Measurements from ENCODE around the gene COTL1. TPM values are rescaled to one million over a fixed set of nuclear protein-coding genes. Genes with fewer than 3 reads are reported as not detected.

Gene COTL1
- total and polyA plus RNA-seq, 4 experiments from 2014 or later = 181 to 683 (median 387) TPM

GRCh38 chr16:84596801-84597527, 20.9 kb downstream of the COTL1 start:
- peaks cover 97% of the 10 kb centered on the region for H3K4me1 ChIP-seq (ENCODE audit: insufficient read depth, low read length)
- no peak for DNase-seq
- ChIA-PET POLR2A (ENCODE audit: partially characterized antibody) (interaction anchor here (0.9 to 16.3 kb wide), 12 partner anchors 8 to 91 kb away, joined by 3 to 530 read pairs (median 8); partner anchors contain the start of gene COTL1), CTCF (ENCODE audit: partially characterized antibody) (interaction anchor here (0.6 to 4.9 kb wide), 13 partner anchors 9 to 129 kb away, joined by 3 to 45 read pairs (median 4); partner anchors contain the start of genes COTL1 and MEAK7)
- intact Hi-C loops (cut with micrococcal nuclease) = no loop called here
- peak overlapping the region; percentile 95 to 99 (median 98) for H3K27ac Mint-ChIP-seq
- no peaks in the 10 kb centered on the region for H3K27me3 Mint-ChIP-seq
- peak overlapping the region; percentile 5 to 28 for H3K4me3 ChIP-seq (ENCODE audit: low read length in 2 of 2)
- H3K36me3 Mint-ChIP-seq = peaks cover 22 to 47% of the 10 kb centered on the region in 2 donors
- peak overlapping the region; percentile 81 for H3K27ac ChIP-seq (ENCODE audit: low read depth, low read length)
- no peaks in the 10 kb centered on the region for H3K9me3 ChIP-seq (ENCODE audit: control insufficient read depth in 1 of 2, low read length in 2 of 2)
- no peaks in the 10 kb centered on the region for H3K36me3 ChIP-seq (ENCODE audit: insufficient read depth, low read length)
- no peaks in the 10 kb centered on the region for H3K27me3 ChIP-seq (ENCODE audit: insufficient read depth, low read length)
- peaks cover 72 to 99% (median 85%) of the 10 kb centered on the region in 4 donors for H3K4me1 Mint-ChIP-seq
- H3K4me3 Mint-ChIP-seq = peak overlapping the region; percentile 70 to 93 (median 85)
- peaks cover 0 to 2% (median 0%) of the 10 kb centered on the region in 8 donors for H3K9me3 Mint-ChIP-seq

GRCh38 chr16:84596161-84596560, 21.7 kb downstream of the COTL1 start:
- no peaks in the 10 kb centered on the region for H3K9me3 ChIP-seq (ENCODE audit: control insufficient read depth in 1 of 2, low read length in 2 of 2)
- H3K4me3 Mint-ChIP-seq = peak overlapping the region; percentile 69 to 93 (median 88)
- DNase-seq = no peak
- H3K27me3 Mint-ChIP-seq = no peaks in the 10 kb centered on the region
- H3K27ac Mint-ChIP-seq = peak overlapping the region; percentile 95 to 99 (median 98)
- no peaks in the 10 kb centered on the region for H3K36me3 ChIP-seq (ENCODE audit: insufficient read depth, low read length)
- ChIA-PET CTCF (ENCODE audit: partially characterized antibody) (interaction anchor here (4.9 kb wide), 1 partner anchor 18 kb away, joined by 45 read pairs; no protein-coding TSS in a partner anchor), POLR2A (ENCODE audit: partially characterized antibody) (interaction anchor here (1.7 to 16.3 kb wide), 7 partner anchors 11 to 90 kb away, joined by 5 to 530 read pairs (median 58); partner anchors contain the start of gene COTL1)
- peak overlapping the region; percentile 81 for H3K27ac ChIP-seq (ENCODE audit: low read depth, low read length)
- H3K27me3 ChIP-seq (ENCODE audit: insufficient read depth, low read length) = no peaks in the 10 kb centered on the region
- intact Hi-C loops (cut with micrococcal nuclease) = no loop called here
- H3K9me3 Mint-ChIP-seq = peaks cover 0 to 2% (median 0%) of the 10 kb centered on the region in 8 donors
- H3K4me1 ChIP-seq (ENCODE audit: insufficient read depth, low read length) = peaks cover 91% of the 10 kb centered on the region
- H3K36me3 Mint-ChIP-seq = peaks cover 24 to 50% of the 10 kb centered on the region in 2 donors
- peaks cover 67 to 94% (median 81%) of the 10 kb centered on the region in 4 donors for H3K4me1 Mint-ChIP-seq
- H3K4me3 ChIP-seq (ENCODE audit: low read length in 2 of 2) = no peak overlapping the region

- Histone ChIP-seq H3K27ac (ENCODE audit: low read depth, low read length) (peak overlapping the region; percentile 81), H3K4me3 (ENCODE audit: low read length in 2 of 2) (peak overlapping the region; percentile 62 to 64), H3K27me3 (ENCODE audit: insufficient read depth, low read length) (no peaks in the 10 kb centered on the region), H3K36me3 (ENCODE audit: insufficient read depth, low read length) (peaks cover 3% of the 10 kb centered on the region), H3K9me3 (ENCODE audit: control insufficient read depth in 1 of 2, low read length in 2 of 2) (no peaks in the 10 kb centered on the region), H3K4me1 (ENCODE audit: insufficient read depth, low read length) (peaks cover 80% of the 10 kb centered on the region)
- ChIA-PET POLR2A (ENCODE audit: partially characterized antibody) (interaction anchor here (1.5 to 16.3 kb wide), 12 partner anchors 9 to 89 kb away, joined by 6 to 530 read pairs (median 16); partner anchors contain the start of gene COTL1), CTCF (ENCODE audit: partially characterized antibody) (interaction anchor here (1.2 to 1.9 kb wide), 8 partner anchors 11 to 134 kb away, joined by 3 to 8 read pairs (median 5); no protein-coding TSS in a partner anchor)
- Mint-ChIP-seq H3K27me3 (no peaks in the 10 kb centered on the region), H3K4me1 (peaks cover 57 to 83% (median 74%) of the 10 kb centered on the region in 4 donors), H3K9me3 (peaks cover 0 to 2% (median 0%) of the 10 kb centered on the region in 8 donors), H3K27ac (peak overlapping the region; percentile 95 to 99 (median 98)), H3K36me3 (peaks cover 24 to 50% of the 10 kb centered on the region in 2 donors), H3K4me3 (peak overlapping the region; percentile 88 to 93 (median 90))
- intact Hi-C loops (cut with micrococcal nuclease) = no loop called here
- peak in 1 of 5 donors; percentile 66 for DNase-seq
These were observed 22.8 kb downstream of the COTL1 start for GRCh38 chr16:84595052-84595481.

GRCh38 chr16:84594725-84595038, 23.2 kb downstream of the COTL1 start:
- H3K27me3 Mint-ChIP-seq = no peaks in the 10 kb centered on the region
- Histone ChIP-seq H3K4me1 (ENCODE audit: insufficient read depth, low read length) (peaks cover 76% of the 10 kb centered on the region), H3K36me3 (ENCODE audit: insufficient read depth, low read length) (peaks cover 7% of the 10 kb centered on the region), H3K27ac (ENCODE audit: low read depth, low read length) (peak overlapping the region; percentile 81), H3K27me3 (ENCODE audit: insufficient read depth, low read length) (no peaks in the 10 kb centered on the region), H3K9me3 (ENCODE audit: control insufficient read depth in 1 of 2, low read length in 2 of 2) (no peaks in the 10 kb centered on the region), H3K4me3 (ENCODE audit: low read length in 2 of 2) (peak overlapping the region; percentile 62 to 64)
- H3K36me3 Mint-ChIP-seq = peaks cover 24 to 53% of the 10 kb centered on the region in 2 donors
- POLR2A ChIA-PET (ENCODE audit: partially characterized antibody) = interaction anchor here (1.0 to 16.3 kb wide), 20 partner anchors 9 to 89 kb away, joined by 3 to 530 read pairs (median 8); partner anchors contain the start of gene COTL1
- CTCF ChIA-PET (ENCODE audit: partially characterized antibody) = interaction anchor here (1.1 to 1.9 kb wide), 10 partner anchors 10 to 135 kb away, joined by 3 to 8 read pairs (median 5); no protein-coding TSS in a partner anchor
- H3K4me1 Mint-ChIP-seq = peaks cover 54 to 79% (median 71%) of the 10 kb centered on the region in 4 donors
- intact Hi-C loops (cut with micrococcal nuclease) = loop anchor here (1.0 kb wide), 1 partner anchor 24 kb away; the partner anchor contains the start of gene COTL1
- H3K27ac Mint-ChIP-seq = peak overlapping the region; percentile 95 to 99 (median 98)
- no peak for DNase-seq
- H3K4me3 Mint-ChIP-seq = peak overlapping the region; percentile 88 to 93 (median 90)
- peaks cover 0 to 2% (median 0%) of the 10 kb centered on the region in 8 donors for H3K9me3 Mint-ChIP-seq

GRCh38 chr16:84593825-84594724, 23.8 kb downstream of the COTL1 start:
- H3K36me3 Mint-ChIP-seq = peaks cover 26 to 59% of the 10 kb centered on the region in 2 donors
- H3K9me3 ChIP-seq (ENCODE audit: control insufficient read depth in 1 of 2, low read length in 2 of 2) = no peaks in the 10 kb centered on the region
- H3K4me1 Mint-ChIP-seq = peaks cover 47 to 73% (median 65%) of the 10 kb centered on the region in 4 donors
- ChIA-PET CTCF (ENCODE audit: partially characterized antibody) (interaction anchor here (0.5 to 1.9 kb wide), 11 partner anchors 9 to 135 kb away, joined by 3 to 8 read pairs (median 5); no protein-coding TSS in a partner anchor), POLR2A (ENCODE audit: partially characterized antibody) (interaction anchor here (1.0 to 16.3 kb wide), 19 partner anchors 9 to 88 kb away, joined by 3 to 530 read pairs (median 8); partner anchors contain the start of gene COTL1)
- peaks cover 0 to 2% (median 0%) of the 10 kb centered on the region in 8 donors for H3K9me3 Mint-ChIP-seq
- peak overlapping the region; percentile 95 to 99 (median 98) for H3K27ac Mint-ChIP-seq
- H3K27ac ChIP-seq (ENCODE audit: low read depth, low read length) = peak overlapping the region; percentile 81
- DNase-seq = peak; percentile 83 to 95 (median 85)
- no peaks in the 10 kb centered on the region for H3K27me3 Mint-ChIP-seq
- peaks cover 70% of the 10 kb centered on the region for H3K4me1 ChIP-seq (ENCODE audit: insufficient read depth, low read length)
- H3K4me3 ChIP-seq (ENCODE audit: low read length in 2 of 2) = peak overlapping the region; percentile 62 to 64
- intact Hi-C loops (cut with micrococcal nuclease) = loop anchor here (1.0 kb wide), 1 partner anchor 24 kb away; the partner anchor contains the start of gene COTL1
- peak overlapping the region; percentile 88 to 93 (median 90) for H3K4me3 Mint-ChIP-seq
- H3K27me3 ChIP-seq (ENCODE audit: insufficient read depth, low read length) = no peaks in the 10 kb centered on the region
- H3K36me3 ChIP-seq (ENCODE audit: insufficient read depth, low read length) = peaks cover 13% of the 10 kb centered on the region

- H3K4me1 ChIP-seq (ENCODE audit: insufficient read depth, low read length) = peaks cover 58% of the 10 kb centered on the region
These were observed 25.2 kb downstream of the COTL1 start for GRCh38 chr16:84592718-84593117.

More at GRCh38 chr16:84592718-84593117, 25.2 kb downstream of the COTL1 start:
- H3K27me3 ChIP-seq (ENCODE audit: insufficient read depth, low read length) = no peaks in the 10 kb centered on the region
- peak overlapping the region; percentile 7 for H3K27ac ChIP-seq (ENCODE audit: low read depth, low read length)
- no peaks in the 10 kb centered on the region for H3K27me3 Mint-ChIP-seq
- intact Hi-C loops (cut with micrococcal nuclease) = no loop called here
- H3K9me3 Mint-ChIP-seq = peaks cover 0 to 2% (median 0%) of the 10 kb centered on the region in 8 donors
- H3K4me1 Mint-ChIP-seq = peaks cover 41 to 61% (median 58%) of the 10 kb centered on the region in 4 donors
- POLR2A ChIA-PET (ENCODE audit: partially characterized antibody) = interaction anchor here (0.7 to 4.8 kb wide), 7 partner anchors 8 to 87 kb away, joined by 3 to 58 read pairs (median 6); partner anchors contain the start of gene COTL1
- H3K36me3 ChIP-seq (ENCODE audit: insufficient read depth, low read length) = peaks cover 18% of the 10 kb centered on the region
- no peak for DNase-seq
- CTCF ChIA-PET (ENCODE audit: partially characterized antibody) = interaction anchor here (1.2 to 1.9 kb wide), 3 partner anchors 22 to 82 kb away, joined by 3 to 4 read pairs (median 3); no protein-coding TSS in a partner anchor
- H3K4me3 Mint-ChIP-seq = peak overlapping the region in 6 of 8 donors; percentile 42 to 63 (median 45)
- H3K27ac Mint-ChIP-seq = peak overlapping the region; percentile 79 to 99 (median 92)
- H3K9me3 ChIP-seq (ENCODE audit: control insufficient read depth in 1 of 2, low read length in 2 of 2) = no peaks in the 10 kb centered on the region
- no peak overlapping the region for H3K4me3 ChIP-seq (ENCODE audit: low read length in 2 of 2)
- H3K36me3 Mint-ChIP-seq = peaks cover 32 to 61% of the 10 kb centered on the region in 2 donors
